AG04449 (cell line): Measurements from ENCODE around the gene SHC3.

Source experiments
- CTCF ChIA-PET: fragments of 350-600 bp; formaldehyde crosslinking; extraction: SDS; loops from one replicate; lab custom pipeline; 2021; ENCODE audit warnings: antibody characterized with exemption; lab: Yijun Ruan, JAX
- POLR2A ChIA-PET: fragments of 400-600, 350-600 bp; formaldehyde crosslinking; extraction: SDS; loops from one replicate; lab custom pipeline; 2020; ENCODE audit warnings: antibody characterized with exemption, inconsistent platforms; lab: Yijun Ruan, JAX
- DNase-seq: peaks from one replicate; pipeline ENCODE4 v3.0.0-alpha.2; 2010; ENCODE audit warnings: low read depth, low spot score
- H3K4me3 ChIP-seq: 2 replicates; pipeline ENCODE4 v1.5.1; 2011; ENCODE audit warnings: low read depth, mild to moderate bottlenecking, control low read depth, low read length
- CTCF ChIP-seq: IDR thresholded peaks from one replicate; pipeline ENCODE4 v1.5.1; 2011; ENCODE audit warnings: mild to moderate bottlenecking, moderate library complexity, low read length, control low read depth, inconsistent platforms; ENCODE audit not compliant: insufficient read depth; ENCODE audit errors: missing control alignments

Gene SHC3

GRCh38 chr9:89073397-89073796, 105.2 kb downstream of the SHC3 start:
- CTCF ChIA-PET = no interaction called here
- POLR2A ChIA-PET = no interaction called here
- no peak for TF ChIP-seq CTCF
- H3K4me3 ChIP-seq = no peak overlapping the region
- DNase-seq = no peak

- POLR2A ChIA-PET = no interaction called here
Measured at GRCh38 chr9:89071591-89071990, 107.0 kb downstream of the SHC3 start.

GRCh38 chr9:89066835-89067234, 111.8 kb downstream of the SHC3 start:
- ChIA-PET CTCF (no interaction called here), POLR2A (no interaction called here)
- no peak overlapping the region for H3K4me3 ChIP-seq

More at GRCh38 chr9:89071591-89071990, 107.0 kb downstream of the SHC3 start:
- CTCF ChIA-PET = no interaction called here
- no peak for DNase-seq
- no peak overlapping the region for H3K4me3 ChIP-seq
- TF ChIP-seq CTCF = no peak

GRCh38 chr9:89065921-89066320, 112.7 kb downstream of the SHC3 start:
- H3K4me3 ChIP-seq = no peak overlapping the region
- CTCF ChIA-PET = no interaction called here
- no peak for TF ChIP-seq CTCF
- POLR2A ChIA-PET = no interaction called here
- DNase-seq = no peak

More at GRCh38 chr9:89066835-89067234, 111.8 kb downstream of the SHC3 start:
- no peak for DNase-seq
- no peak for TF ChIP-seq CTCF

GRCh38 chr9:89060790-89061189, 117.8 kb downstream of the SHC3 start:
- TF ChIP-seq CTCF = no peak
- H3K4me3 ChIP-seq = no peak overlapping the region
- no peak for DNase-seq
- POLR2A ChIA-PET = no interaction called here
- CTCF ChIA-PET = no interaction called here

- no peak for TF ChIP-seq CTCF
- CTCF ChIA-PET = no interaction called here
Measured at GRCh38 chr9:89059925-89060506, 118.6 kb downstream of the SHC3 start.

More at GRCh38 chr9:89059925-89060506, 118.6 kb downstream of the SHC3 start:
- H3K4me3 ChIP-seq = no peak overlapping the region
- POLR2A ChIA-PET = no interaction called here
- no peak for DNase-seq
